Activated naive CD8-positive, alpha-beta T cell treated with anti-CD3 and anti-CD28 coated beads for 36 hours (primary cell): Measurements from ENCODE around the gene TAC3. TPM values are rescaled to one million over a fixed set of nuclear protein-coding genes. Genes with fewer than 3 reads are reported as not detected.
"Not testable (repeated sequence)": the region's sequence is repeated elsewhere in the genome, so short reads cannot be mapped to it uniquely, and the experiment has no call there.

Experiments used
- DNase-seq: peaks from one replicate; pipeline ENCODE4 v3.0.0; 2021
- H3K27ac Mint-ChIP-seq: one replicate; pipeline ENCODE4 v1.8.0; 2022; ENCODE audit warnings: mild to moderate bottlenecking, moderate library complexity, mixed read lengths
- H3K27me3 Mint-ChIP-seq: one replicate; pipeline ENCODE4 v1.8.0; 2022; ENCODE audit warnings: mild to moderate bottlenecking, mixed read lengths
- H3K36me3 Mint-ChIP-seq: one replicate; pipeline ENCODE4 v1.8.0; 2021; ENCODE audit warnings: mild to moderate bottlenecking, mixed read lengths
- H3K4me1 Mint-ChIP-seq: one replicate; pipeline ENCODE4 v1.8.0; 2021; ENCODE audit warnings: mixed read lengths
- H3K4me3 Mint-ChIP-seq: one replicate; pipeline ENCODE4 v1.8.0; 2022; ENCODE audit warnings: mild to moderate bottlenecking, moderate library complexity, mixed read lengths
- H3K9me3 Mint-ChIP-seq: one replicate; pipeline ENCODE4 v1.8.0; 2022; ENCODE audit warnings: mixed read lengths
- total RNA-seq, 2 experiments: library from RNA; stranded (reverse); gene quantifications; one replicate each; pipeline ENCODE4 v1.2.3, GENCODE V29; 2021

The TAC3 gene
- total RNA-seq, 2 experiments from 2014 or later, result 0.31 to 0.32 TPM

DNA sequence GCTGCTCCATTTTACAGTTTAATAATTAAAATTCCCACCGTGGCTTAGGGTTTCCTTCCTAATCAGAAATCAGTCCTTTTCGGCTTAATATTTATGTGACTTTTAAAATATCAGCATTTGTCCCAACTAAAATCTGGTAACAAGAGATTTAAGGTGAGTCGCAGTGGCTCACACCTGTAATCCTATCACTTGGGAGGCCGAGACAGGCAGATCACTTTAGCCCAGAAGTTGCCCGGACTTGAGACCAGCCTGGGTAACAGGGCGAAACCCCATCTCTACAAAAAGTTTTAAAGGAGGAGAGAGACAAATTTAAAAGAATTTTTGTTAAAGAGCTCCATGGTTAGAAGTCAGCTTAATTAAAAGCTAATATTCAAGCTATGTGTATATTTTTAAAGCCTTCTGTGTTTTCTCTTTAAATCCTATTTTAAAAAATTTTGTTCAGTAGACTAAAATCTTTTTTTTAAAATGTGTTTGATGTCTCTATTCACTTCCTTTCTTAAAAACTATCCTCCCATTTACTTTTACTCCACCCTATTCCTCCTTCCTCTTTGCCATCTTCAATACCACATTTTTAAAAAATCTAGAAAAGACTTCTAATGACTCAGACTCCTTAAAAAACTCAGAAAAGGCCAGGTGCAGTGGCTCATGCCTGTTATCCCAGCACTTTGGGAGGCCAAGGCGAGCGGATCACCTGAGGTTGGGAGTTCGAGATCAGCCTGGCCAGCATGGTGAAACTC, 3.8 kb upstream of the TAC3 start:
- no peaks in the 10 kb centered on the region for H3K27me3 Mint-ChIP-seq
- no peaks in the 10 kb centered on the region for H3K36me3 Mint-ChIP-seq
- no peaks in the 10 kb centered on the region for H3K9me3 Mint-ChIP-seq
- H3K4me1 Mint-ChIP-seq, result peaks cover 12% of the 10 kb centered on the region
- DNase-seq, result no peak
- no peak overlapping the region for H3K27ac Mint-ChIP-seq
- H3K4me3 Mint-ChIP-seq, result no peak overlapping the region

DNA sequence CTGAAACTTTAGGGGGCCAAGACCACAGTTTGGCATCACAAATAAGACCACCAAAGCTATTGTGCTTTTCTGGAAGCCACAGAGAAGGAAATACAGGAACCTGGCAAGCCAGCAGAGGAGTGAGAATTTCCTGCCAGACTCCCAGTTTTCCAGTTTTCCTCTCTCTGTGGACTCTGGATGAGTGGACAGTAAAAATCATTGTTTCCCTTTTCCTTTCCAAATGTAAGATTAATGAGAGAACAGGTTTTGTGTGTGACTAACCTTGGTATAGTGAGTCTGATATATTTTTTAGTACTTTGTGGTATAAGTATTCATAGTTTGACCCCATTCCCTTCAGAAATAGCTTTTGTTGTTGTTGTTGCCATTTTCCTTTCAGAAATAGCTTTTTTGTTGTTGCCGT, 2.6 kb upstream of the TAC3 start:
- Mint-ChIP-seq H3K27me3 (peaks cover 2% of the 10 kb centered on the region), H3K4me1 (peaks cover 12% of the 10 kb centered on the region), H3K9me3 (no peaks in the 10 kb centered on the region), H3K36me3 (no peaks in the 10 kb centered on the region), H3K27ac (no peak overlapping the region), H3K4me3 (no peak overlapping the region)
- no peak for DNase-seq

- H3K27ac Mint-ChIP-seq, DNase-seq, H3K9me3 Mint-ChIP-seq, H3K4me3 Mint-ChIP-seq, H3K27me3 Mint-ChIP-seq, H3K36me3 Mint-ChIP-seq: not testable (repeated sequence)
- H3K4me1 Mint-ChIP-seq, result peaks cover 12% of the 10 kb centered on the region
These were observed 2.0 kb upstream of the TAC3 start for GRCh38 chr12:57018353-57018752.

- Mint-ChIP-seq H3K27me3 (peaks cover 4% of the 10 kb centered on the region), H3K36me3 (no peaks in the 10 kb centered on the region), H3K9me3 (no peaks in the 10 kb centered on the region), H3K27ac (no peak overlapping the region), H3K4me1 (peaks cover 31% of the 10 kb centered on the region), H3K4me3 (no peak overlapping the region)
- DNase-seq, result no peak
These were observed 3.5 kb downstream of the TAC3 start for GRCh38 chr12:57012600-57013465.

DNA sequence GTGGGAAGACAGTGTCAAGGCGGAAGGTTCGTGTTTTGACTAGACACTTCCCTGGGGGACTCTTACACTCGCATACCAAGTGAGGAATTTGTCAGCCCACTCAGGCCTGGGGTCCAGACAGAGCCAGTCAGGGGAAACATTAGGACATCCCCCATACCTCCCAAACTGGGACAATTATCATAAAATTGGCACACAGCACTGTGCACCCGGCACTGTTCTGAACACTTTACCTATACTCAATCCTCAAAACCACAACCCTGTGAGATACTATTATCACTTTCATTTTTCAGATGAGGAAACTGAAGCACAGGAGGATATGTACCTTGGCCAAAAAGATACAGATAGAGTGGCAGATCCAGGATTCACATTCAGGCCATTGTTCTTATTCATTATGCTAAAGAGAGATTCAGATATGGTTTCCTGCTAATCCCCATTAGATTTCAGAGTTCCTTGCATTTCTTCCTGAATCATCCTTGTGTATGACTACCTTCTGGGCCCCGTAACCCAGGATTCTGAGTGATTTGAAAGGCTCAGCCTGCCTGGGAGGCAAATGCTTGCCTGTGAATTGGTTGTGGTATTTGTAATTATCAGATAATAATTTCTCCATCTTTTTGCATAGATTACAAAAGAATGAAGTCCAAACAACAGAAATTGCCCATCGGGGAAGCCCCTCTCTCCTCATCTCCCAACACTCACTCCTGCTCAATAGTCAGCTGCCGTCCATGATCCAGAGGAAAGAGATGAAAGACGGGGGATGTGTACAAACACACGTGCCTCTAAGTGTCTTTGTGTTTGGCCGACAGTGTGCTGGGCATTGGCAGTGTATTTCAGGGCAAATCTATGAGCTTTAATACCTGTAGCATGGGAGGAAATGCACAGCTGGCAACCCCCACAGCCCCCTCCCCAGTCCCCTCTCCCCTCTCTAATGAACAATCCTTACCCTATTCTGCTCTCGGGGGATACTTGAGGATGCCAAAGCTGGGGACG, 4.6 kb downstream of the TAC3 start:
- Mint-ChIP-seq H3K4me1 (peaks cover 40% of the 10 kb centered on the region), H3K4me3 (no peak overlapping the region), H3K9me3 (no peaks in the 10 kb centered on the region), H3K27me3 (peaks cover 4% of the 10 kb centered on the region), H3K36me3 (no peaks in the 10 kb centered on the region), H3K27ac (peak overlapping the region; percentile 46)
- DNase-seq, result no peak

- Mint-ChIP-seq H3K36me3 (no peaks in the 10 kb centered on the region), H3K9me3 (no peaks in the 10 kb centered on the region), H3K27me3 (peaks cover 4% of the 10 kb centered on the region), H3K4me3 (no peak overlapping the region), H3K4me1 (peaks cover 42% of the 10 kb centered on the region), H3K27ac (no peak overlapping the region)
- DNase-seq, result no peak
These were observed 5.6 kb downstream of the TAC3 start for GRCh38 chr12:57010627-57011247.

- Mint-ChIP-seq H3K36me3 (no peaks in the 10 kb centered on the region), H3K4me3 (no peak overlapping the region), H3K9me3 (no peaks in the 10 kb centered on the region), H3K27ac (no peak overlapping the region), H3K27me3 (peaks cover 4% of the 10 kb centered on the region), H3K4me1 (peaks cover 45% of the 10 kb centered on the region)
- no peak for DNase-seq
These were observed 6.2 kb downstream of the TAC3 start for GRCh38 chr12:57009949-57010626.

GRCh38 chr12:57008178-57008577, 8.2 kb downstream of the TAC3 start:
- DNase-seq, result no peak
- Mint-ChIP-seq H3K27ac (peak overlapping the region; percentile 71), H3K36me3 (peaks cover 8% of the 10 kb centered on the region), H3K4me3 (no peak overlapping the region), H3K4me1 (peaks cover 47% of the 10 kb centered on the region), H3K9me3 (no peaks in the 10 kb centered on the region), H3K27me3 (no peaks in the 10 kb centered on the region)

- Mint-ChIP-seq H3K4me1 (peaks cover 39% of the 10 kb centered on the region), H3K4me3 (peak overlapping the region; percentile 82), H3K9me3 (no peaks in the 10 kb centered on the region), H3K27ac (peak overlapping the region; percentile 71), H3K36me3 (peaks cover 10% of the 10 kb centered on the region), H3K27me3 (no peaks in the 10 kb centered on the region)
- no peak for DNase-seq
These were observed 9.4 kb downstream of the TAC3 start for GRCh38 chr12:57006809-57007475.

DNA sequence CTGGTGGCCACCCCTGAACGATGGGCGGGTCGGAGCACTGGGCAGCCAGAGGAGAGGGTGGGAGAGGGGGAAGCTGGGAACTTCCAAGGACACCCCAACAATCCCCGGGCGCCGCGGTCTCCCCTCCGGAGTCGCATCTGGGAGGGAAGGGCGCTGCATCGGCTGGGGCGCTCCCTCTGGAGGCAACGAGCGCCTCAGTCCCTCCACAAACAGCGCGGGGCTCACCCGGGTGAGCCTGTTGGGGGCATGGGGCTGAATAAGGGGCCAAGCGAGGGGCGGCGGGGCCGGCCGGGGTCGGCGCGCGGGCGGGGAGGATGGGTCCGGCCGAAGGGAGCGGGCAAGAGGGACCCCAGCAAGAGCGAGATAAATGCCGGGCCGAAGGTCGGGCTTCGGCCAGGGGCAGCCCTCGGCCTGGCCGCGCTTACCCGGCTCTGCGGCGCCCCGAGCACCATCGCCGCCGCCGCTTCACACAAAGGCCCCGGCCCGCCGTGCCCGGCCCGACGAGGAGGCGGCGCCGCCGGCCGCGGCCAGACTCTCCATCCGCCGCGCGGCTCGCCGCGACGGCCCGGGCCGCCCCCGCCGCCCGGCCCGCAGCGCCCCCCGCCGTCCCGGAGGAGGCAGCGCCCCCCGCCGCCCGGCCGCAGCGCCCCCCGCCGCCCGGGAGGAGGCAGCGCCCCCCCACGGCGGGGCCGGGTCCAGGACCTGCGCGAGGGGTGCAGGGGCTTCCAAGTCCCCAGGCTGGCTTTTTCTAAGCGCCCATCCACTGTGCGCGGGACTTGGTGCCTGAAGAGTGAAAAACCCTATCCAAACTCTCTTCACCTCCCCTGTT, 10.1 kb downstream of the TAC3 start, which contains the start of gene ZBTB39:
Gene ZBTB39 (minus strand): TSS at position 567 of the 829 bp plus-strand sequence. CDS start 1,629 bp downstream, outside the sequence.
- peaks cover 38% of the 10 kb centered on the region for H3K4me1 Mint-ChIP-seq
- peak within 1 kb of the TSS; percentile 72 for H3K27ac Mint-ChIP-seq
- H3K36me3 Mint-ChIP-seq, result peaks cover 10% of the 10 kb centered on the region
- DNase-seq, result peak; percentile 83
- H3K9me3 Mint-ChIP-seq, result no peaks in the 10 kb centered on the region
- H3K27me3 Mint-ChIP-seq, result no peaks in the 10 kb centered on the region
- H3K4me3 Mint-ChIP-seq, result peak within 1 kb of the TSS; percentile 88

DNA sequence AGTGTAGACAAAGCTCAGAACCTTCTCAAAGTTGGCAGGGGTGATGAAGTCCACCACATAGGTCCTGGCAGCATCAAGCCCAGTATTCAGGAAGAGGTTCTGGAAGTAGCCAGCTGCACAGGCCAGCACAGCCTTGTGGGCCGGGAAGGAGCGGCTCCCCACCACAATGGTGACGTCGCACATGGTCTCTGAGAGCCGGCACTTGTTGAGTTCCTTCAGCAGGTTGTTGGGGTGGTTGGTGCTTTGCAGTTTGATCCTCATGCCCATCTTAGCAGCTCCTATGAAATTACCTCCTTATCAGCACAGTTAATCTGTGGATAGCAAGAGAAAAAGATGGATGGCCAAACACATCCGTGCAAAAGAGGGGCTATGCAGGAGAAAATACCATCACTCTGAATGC, 11.7 kb downstream of the TAC3 start:
- H3K4me3 Mint-ChIP-seq, result no peak overlapping the region
- peaks cover 12% of the 10 kb centered on the region for H3K36me3 Mint-ChIP-seq
- no peaks in the 10 kb centered on the region for H3K27me3 Mint-ChIP-seq
- H3K9me3 Mint-ChIP-seq, result no peaks in the 10 kb centered on the region
- no peak overlapping the region for H3K27ac Mint-ChIP-seq
- no peak for DNase-seq
- peaks cover 50% of the 10 kb centered on the region for H3K4me1 Mint-ChIP-seq

- Mint-ChIP-seq H3K4me3 (no peak overlapping the region), H3K9me3 (no peaks in the 10 kb centered on the region), H3K36me3 (peaks cover 16% of the 10 kb centered on the region), H3K27me3 (no peaks in the 10 kb centered on the region), H3K27ac (no peak overlapping the region), H3K4me1 (peaks cover 55% of the 10 kb centered on the region)
- no peak for DNase-seq
These were observed 12.9 kb downstream of the TAC3 start for GRCh38 chr12:57003395-57003794.

- Mint-ChIP-seq H3K4me1 (peaks cover 48% of the 10 kb centered on the region), H3K36me3 (peaks cover 22% of the 10 kb centered on the region), H3K27me3 (no peaks in the 10 kb centered on the region), H3K4me3 (no peak overlapping the region), H3K9me3 (no peaks in the 10 kb centered on the region), H3K27ac (no peak overlapping the region)
- DNase-seq, result peak; percentile 74
These were observed 14.9 kb downstream of the TAC3 start for GRCh38 chr12:57001448-57001906.
